HT-29 (cell line): ENCODE data around the gene FRRS1. TPM values are rescaled to one million over a fixed set of nuclear protein-coding genes. Genes with fewer than 3 reads are reported as not detected.

Experiments
- DNase-seq: peaks from one replicate; pipeline ENCODE4 v3.0.0-alpha.2; 2015; ENCODE audit warnings: low spot score
- total RNA-seq: library from RNA; depleted of rRNA; stranded (reverse); fragments of >200 nt; shearing (Covaris generic); gene quantifications from 2 replicates; pipeline ENCODE4 v1.2.3, GENCODE V29; 2014

FRRS1 gene
- total RNA-seq, 1 experiment from 2014 or later, result 9.0 TPM

DNA sequence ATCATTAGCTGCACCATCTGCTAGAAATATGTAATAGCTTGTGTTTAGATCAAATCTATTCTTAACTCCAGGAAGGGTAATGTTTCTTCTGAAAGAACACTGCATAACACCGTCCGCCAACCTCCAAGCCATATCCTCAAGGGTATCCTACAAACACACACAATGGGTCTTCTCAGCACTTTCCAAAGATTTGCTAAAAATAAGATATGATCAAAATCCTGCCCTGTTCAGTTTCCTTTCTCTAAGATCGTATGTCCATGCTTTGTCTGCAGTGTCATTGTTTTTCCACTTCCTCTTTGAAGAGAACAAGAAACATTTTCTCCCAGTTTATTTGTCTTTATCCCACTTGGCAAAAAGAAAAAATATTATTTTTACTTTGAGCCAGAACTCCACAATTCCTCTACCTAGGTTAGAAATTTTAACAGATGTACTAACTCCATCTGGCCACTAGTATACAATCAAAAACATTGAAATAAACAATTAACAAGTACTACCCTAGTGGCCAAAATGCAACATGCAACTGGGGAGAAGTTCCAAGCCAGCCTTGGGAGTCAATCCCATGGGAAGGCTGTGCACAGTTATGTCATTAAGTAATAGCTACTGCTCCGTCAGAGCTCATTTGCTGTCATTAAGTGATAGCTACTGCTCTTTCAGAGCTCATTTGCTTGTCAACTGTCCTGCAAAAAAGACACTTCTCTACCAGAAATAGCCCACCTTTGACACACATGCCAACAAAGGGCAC, 37.8 kb downstream of the FRRS1 start:
- DNase-seq, result peak; percentile 64

DNA sequence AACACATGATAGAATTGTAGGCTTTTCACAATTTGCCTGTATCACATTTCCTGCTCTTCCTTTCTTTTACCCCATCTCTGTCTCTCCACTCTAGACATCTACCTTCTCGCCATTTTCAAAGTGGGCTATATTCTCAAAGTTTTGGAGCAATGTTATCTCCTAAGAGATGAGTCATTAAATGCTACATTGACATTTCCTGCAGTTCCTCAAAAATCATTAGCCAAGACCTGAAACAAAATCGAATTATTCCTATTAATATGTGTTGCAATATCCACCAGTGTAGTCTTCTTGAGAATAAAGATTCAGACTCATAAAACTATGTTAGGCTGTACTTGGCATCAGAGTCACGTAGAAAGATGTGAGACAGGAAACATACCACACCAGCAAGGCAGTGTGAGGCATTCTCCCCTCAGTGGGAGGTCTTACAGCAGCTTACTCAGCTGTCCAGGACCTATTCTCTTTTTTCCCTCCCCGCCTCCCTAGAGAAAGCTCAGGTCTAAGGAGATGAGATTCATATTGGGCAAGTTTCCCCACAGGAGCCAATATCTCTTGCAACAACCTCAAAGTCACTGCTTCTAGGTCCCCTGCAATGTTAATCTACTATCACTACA, 38.8 kb downstream of the FRRS1 start:
- DNase-seq, result no peak

DNA sequence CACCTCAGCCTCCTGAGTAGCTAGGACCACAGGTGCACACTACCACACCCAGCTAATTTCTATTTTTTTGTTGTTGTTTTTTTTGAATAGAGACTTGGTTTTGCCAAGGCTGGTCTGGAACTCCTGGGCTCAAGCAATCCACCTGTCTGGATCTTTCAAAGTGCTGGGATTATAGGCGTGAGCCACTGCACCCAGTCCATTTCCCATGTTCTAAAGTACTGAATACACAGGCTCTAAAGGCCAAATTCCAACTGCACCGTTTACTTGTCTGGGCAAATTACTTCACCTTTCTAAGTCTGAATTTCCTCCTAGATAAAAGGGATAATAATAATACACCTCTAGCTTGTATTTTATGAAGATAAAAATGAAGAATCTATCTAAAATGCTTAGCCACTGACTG, 39.6 kb downstream of the FRRS1 start:
- DNase-seq, result no peak

DNA sequence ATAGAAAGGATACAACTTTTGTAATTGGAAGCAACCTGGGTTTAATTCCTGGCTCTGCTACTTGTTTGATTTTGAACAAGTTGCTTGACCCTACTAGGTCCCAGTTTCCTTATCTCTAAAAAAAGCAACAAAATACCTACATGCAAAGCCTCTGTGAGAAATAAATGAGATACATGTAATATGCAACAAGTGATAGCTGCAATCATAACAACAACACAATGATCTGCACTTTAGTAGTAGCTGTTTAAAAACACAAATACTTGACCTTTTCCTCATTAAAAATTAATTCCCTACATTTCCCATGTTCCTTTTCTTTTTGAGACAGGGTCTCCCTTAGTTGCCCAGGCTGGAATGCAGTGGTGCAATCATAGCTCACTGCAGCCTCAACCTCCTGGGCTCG, 40.0 kb downstream of the FRRS1 start:
- DNase-seq, result no peak

DNA sequence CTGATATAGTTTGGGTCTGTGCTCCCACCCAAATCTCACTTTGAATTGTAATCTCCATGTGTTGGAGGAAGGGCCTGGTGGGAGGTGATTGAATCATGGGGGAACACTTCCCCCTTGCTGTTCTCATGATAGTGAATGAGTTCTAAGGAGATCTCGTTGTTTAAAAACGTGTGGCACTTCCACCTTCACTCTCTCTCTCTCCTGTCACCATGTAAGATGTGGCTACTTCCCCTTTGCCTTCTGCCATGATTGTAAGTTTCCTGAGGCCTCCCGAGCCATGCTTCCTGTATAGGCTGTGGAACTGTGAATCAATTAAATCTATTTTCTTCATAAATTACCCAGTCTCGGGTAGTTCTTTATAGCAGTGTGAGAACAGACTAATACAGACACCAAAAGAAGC, 40.4 kb downstream of the FRRS1 start:
- DNase-seq, result no peak

DNA sequence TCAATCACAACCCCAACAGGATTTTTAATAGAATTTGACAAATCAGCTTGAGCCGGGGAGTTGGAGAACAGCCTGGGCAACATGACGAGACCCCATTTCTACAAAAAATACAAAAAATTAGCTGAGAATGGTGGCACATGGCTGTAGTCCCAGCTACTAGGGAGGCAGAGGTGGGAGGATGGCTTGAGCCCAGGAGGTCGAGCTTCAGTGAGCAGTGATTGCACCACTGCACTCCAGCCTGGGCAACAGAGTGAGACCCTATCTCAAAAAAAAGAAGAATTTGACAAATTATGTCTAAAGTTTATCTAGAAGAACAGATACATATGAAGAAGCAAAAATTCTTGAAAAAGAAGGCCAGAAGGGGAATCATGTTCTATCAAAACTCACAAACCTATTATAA, 43.2 kb downstream of the FRRS1 start:
- no peak for DNase-seq

DNA sequence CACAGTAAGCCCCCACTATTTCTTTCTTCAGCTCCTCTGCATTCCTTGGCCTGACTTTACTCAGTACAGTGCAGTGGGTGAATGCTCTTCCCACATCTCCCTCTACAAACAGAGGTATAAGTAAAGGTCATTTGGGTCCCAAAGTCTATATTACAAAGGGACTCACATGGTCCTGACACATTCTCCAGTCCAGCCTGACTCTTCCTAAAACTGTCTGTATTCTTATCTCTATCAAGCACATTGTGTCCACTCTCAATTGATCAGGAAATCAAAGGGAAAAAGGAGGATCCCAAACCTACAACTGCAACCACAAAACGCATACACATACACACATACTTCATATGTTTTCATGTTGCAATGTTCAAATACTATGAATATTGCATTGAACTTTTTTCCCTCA, 49.4 kb downstream of the FRRS1 start:
- no peak for DNase-seq

DNA sequence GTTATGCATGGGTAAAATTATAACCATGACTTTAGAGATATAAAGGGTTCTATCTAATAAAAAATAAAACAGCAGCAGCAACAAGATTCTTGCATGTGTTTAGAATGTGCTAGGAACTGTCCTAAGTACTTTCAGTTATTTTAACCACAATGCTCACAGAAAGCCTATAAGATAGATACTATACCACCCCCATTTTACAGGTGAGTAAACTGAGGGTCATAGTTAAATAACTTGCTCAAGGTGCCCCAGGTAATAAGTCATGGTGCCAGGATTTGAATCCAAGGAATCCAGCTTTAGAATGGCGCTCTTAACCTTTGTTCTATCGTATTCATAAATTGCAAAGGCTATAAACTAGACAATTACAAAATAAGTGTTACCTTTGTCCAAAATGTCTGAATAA, 53.4 kb downstream of the FRRS1 start:
- no peak for DNase-seq

DNA sequence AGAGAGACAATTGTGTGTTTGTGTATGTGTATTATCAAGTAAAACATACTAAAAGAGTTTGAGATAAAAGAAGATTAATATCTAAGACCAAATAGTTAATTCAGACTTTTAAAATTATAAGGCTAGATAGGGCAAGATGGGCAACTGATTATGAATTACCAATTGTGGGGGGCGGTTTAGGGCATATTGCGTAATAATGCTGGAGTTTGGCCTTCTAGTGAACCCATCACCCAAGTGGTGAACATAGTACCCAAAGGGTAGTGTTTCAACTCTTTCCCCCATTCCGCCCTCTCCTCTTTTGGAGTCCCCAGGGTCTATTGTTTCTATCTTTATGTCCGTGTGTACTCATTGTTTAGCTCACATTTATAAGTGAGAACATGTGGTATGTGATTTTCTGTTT, 55.4 kb downstream of the FRRS1 start:
- no peak for DNase-seq

DNA sequence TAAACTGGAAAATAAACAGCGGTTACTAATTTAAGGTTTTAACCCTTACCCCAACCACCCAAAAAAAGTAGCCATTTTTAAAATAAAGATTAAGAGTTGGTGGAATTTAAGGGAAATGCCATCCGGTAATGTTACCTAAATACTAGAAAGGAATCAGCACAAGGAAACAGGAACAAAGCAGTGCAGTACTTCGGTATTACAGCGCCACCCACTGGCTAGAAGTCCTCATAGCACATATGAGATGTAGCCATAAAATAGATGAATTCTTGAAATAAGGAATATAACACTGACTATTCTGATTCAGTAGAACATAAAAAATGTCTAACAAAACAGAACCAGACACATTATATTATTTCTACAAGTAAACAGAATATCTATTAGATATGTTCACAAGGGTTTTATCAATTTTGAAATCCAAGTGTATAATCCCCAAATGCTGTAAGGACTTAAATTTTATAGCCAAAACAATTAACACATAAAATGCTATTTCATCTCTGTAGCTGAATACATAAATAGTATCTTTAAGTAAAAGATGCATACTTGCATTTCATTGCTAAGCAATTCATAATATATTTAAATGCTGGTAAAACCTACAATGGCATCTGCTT, 58.8 kb downstream of the FRRS1 start:
- peak; percentile 80 for DNase-seq

DNA sequence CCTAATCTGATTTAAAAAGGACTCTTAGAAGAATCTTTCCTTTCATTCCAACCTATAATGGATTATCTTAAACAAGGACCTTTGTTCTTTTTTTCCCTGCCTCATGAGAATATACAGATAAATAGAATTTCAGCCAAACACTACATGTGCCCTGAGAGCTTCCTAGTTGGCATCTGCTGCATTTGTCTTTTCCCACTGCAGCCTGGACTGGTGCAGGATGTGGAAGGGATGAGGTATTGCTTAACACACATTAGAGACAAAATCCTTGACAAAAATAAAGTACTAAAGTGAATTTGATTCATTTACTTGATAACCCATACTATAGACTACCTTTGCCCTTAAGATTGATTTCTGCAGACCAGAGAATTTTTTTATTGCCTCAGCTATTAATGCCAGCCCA, 61.0 kb downstream of the FRRS1 start:
- no peak for DNase-seq

DNA sequence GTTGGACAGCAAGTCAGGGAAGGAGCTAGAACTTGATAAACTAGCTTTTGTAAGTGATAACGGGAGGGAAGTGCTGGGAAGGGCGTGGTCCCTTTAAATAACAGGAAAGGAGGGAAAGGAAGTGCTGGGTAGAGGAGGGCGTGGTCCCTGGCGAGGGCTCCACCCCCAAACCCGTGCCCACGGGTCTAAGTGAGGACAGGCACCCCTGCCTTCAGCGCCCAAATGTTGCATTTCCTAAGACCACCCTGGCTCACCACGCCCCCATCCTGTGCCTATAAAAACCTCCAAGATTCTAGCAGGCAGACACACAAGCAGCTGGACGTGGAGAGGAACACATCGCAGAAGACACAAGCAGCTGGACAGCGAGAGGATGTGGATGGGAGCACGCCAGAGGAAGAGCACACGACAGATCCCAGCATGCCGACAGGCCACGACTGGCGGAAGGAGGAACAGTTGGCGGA, 62.0 kb downstream of the FRRS1 start:
- no peak for DNase-seq

DNA sequence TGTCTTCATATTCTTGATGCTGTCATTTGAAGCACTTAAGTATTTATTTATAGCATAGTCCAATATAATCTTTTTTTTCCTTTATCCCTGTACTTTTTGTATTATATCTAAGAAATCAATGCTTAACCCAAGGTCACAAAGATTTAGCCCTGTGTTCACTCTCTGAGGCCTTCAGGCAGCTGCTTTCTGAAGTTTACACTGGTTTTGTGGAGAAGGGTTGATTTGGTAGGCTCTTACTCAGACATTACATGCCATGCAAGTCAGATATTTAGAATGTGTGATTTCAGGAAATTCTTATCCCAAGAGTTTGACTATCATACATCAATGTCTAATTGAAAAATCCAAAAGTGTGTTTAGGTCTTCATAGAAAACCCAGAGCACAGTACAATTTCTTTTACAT, 64.2 kb downstream of the FRRS1 start:
- DNase-seq, result no peak

DNA sequence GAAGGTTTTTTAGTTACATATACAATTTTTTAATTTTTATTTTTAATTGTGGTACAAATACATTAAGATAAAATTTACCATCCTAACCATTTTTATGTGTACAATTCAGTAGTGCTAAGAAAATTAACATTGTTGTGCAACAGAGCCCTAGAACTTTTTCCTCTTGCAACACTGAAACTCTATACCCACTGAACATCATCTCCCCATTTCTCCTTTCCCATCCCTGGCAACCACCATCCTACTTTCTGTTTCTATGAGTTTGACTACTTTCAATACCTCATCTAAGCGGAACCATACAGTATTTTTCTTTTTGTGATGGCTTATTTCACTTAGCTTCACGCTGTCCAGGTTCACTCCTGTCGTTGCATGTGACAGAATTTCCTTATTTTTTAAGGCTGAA, 66.4 kb downstream of the FRRS1 start:
- no peak for DNase-seq

DNA sequence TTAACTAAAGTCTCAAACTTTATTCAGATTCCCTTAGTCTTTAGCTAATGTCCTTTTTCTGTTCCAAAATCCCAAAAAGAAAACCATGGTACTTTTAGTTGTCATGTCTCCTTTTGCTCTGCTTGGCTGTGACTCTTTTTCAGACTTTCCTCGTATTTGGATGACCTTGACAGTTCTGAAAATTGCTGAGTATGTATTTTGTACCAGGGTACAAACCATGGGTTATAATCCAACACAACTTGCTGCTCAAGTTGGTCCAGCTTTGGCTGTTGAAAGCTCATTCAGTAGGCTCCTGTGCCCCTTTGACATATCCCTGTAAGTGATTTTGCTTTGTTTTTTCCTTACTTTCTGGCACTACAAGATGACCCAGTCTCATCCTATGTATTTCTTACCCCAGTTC, 68.9 kb downstream of the FRRS1 start:
- DNase-seq, result no peak

DNA sequence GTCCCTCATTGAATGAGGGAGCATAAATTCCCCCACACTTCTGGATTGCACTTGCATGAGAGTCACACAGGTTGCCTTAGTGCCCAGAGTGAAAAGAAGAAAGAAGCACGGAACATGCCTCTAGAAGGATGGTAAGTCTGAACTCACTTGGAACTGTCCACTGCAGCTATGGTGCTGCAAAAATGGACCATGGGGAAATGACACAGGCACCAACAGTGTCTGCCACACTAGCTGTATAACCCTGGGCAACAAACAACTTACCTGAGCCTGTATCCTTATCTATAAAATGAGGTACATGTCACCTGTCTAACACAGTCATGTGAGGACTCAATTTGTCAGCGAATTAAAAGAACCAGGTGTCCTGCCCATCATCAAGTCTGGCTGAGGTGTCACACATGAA, 69.8 kb downstream of the FRRS1 start:
- DNase-seq, result no peak

DNA sequence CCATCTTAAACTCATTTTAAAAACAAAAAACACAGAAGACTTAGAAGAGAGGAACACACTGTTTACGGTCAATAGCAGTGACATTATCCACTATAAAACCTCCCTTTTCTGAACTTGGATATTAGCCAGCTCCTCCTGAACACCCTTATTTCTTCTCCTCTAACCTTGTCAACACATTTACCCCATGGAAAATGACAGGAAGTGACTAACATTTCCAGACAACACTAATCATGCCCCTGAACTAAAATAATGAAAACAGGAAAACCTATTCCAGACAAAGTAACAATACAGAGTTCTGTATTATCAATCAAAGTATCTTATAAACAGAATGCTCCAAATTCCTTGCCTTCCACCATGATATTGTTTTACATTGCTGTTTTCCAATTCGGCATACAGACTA, 75.3 kb downstream of the FRRS1 start:
- no peak for DNase-seq

DNA sequence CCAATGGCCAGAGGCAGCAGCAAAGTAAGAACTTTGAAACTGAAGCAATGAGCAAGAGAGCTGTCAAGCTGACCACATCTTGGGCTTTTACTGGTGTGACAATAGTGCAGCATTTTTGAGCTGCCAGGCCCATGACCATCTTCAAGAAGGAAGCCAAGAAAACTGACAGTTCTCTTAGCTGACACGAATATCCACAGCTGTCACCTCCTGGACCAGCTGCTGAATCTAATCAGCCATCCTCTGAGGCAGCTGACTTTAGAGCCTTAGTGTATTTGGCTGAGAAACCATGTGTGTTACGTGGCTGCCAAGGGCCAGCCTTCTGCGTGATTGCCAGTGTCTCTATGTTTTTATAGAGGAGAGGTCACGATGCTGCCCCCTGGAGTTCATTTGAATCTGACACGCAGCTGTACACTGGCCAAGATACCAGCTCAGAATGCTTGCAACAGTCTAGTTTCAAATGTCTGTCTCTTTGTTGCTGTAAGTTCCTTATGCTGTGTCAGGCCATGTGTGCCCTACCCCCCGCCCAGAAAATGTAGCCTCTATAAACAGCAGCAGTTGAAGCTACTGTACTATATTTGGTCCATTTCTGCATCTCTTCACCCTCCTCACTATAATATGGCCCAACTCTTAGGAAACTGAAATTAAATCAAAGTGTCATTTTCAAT, 80.8 kb downstream of the FRRS1 start:
- DNase-seq, result peak; percentile 85

DNA sequence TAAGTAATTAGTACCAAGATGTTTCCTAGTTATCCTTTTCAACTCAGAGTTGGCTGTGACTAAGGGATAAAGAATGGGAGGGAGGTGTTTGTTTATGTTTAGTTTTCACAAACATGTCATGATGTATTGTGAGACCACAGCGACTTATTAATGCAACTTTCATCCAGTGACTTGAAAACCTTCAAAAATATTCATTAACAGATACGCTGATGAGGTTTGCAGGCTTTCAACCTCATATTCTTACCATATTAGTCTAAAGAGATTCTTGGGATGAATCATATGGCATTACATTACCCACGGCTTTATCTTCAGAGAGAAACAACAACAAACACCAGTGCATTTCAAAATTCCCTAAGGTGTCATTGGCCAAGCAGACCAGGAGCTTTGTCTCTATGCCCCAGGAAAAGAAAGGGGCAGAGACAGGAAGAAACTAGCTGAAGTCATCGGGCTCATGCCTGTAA, 84.1 kb downstream of the FRRS1 start:
- no peak for DNase-seq

DNA sequence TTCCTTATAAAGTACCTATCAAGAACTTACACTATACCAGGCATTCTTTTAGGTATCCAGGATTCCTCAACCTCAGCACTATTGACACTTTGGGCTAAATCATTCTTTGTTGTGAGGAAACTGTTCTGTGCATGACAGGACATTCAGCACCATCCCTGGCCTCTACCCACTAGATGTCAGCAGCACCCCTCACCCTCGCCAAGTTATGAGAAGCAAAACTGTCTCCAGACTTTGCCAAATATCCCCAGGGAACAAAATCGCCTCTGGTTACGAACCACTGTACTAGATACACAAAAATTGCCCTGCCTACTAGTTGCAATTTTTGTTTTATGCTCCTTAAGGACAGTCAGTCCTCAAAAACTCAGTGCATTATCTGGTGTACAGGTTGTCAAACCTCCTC, 84.9 kb downstream of the FRRS1 start:
- DNase-seq, result no peak

DNA sequence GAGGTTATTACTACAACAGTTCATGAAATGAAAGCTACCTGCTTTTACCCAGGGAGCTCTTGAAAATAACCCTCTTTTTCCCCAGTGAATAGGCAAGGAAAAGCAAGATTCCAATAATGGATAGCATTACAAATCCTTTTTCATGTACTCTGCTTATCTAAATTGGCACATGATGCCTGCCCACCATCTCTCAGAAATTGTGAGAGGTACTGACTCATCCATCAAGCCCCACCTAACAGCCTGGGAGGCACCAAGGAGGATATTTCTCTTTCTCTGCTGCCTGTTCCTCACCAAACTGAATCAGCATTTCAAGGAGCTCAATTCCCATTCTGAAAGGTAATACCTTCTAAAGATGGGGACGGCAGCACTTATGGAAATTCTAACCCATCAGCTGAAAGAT, 86.2 kb downstream of the FRRS1 start:
- DNase-seq, result no peak

DNA sequence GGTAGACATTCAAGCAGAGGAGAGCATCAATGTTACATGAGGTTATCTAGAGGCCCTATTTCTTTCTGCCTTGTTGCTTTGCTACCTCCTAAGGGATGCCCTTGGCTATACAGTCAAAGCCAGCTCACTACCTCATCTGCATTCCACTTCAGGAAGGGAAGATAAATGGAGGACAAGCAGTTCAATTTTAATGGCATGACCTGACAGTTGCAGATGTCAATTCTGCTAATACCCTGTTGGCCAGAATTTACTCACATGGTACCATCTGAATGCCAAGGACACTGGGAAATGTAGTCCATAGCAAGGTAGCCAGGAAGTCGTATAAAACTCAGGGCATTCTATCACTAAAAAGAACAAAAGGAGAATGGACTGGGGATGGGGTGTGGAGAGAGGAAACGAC, 89.0 kb downstream of the FRRS1 start:
- no peak for DNase-seq

DNA sequence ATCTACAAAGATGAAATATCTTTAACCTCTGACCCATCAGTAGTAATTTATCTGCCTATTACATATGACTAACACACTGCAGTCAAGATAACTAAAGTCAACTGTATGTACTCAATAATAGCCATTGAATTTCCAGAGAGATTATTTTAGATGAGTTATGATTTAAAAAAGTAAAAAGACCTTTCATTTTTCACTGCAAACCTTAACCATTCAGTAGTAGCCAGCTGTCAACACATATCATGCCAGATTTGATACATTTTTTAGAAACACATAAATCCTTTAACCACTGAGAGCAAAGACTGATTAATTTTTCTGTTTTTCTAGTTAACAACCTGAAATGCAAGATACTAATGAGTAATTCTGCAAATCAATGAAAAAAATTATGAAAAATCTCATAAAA, 89.6 kb downstream of the FRRS1 start:
- no peak for DNase-seq
